HG03439 (cell line): ENCODE results near the gene IRGQ.

Source experiments
- ATAC-seq: cut with Tn5 transposase; IDR thresholded peaks from one replicate; pipeline ENCODE4 v1.9.1; 2021; ENCODE audit warnings: mild to moderate bottlenecking, moderate library complexity; ENCODE audit not compliant: unreplicated experiment

IRGQ gene

DNA sequence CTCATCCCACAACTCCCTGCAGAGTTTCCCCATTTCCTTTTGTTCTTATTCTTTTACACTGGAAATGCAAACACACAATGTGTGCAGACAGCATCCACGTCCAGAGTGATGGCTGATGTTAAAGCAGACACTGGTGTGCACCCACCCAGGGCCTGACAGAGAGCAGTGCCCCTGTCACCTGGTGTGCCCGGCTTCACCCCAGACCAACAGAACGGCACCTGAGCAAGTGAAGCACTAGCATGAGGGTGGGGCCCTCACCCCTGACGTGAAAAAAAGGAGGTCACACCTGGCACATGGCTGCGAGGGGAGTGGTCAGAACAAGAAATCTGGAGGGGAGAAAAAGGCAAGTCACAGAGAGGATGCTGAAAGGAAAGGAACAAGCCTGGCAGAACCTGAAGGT is 50.7 kb downstream of the IRGQ start:
- ATAC-seq, result no peak

DNA sequence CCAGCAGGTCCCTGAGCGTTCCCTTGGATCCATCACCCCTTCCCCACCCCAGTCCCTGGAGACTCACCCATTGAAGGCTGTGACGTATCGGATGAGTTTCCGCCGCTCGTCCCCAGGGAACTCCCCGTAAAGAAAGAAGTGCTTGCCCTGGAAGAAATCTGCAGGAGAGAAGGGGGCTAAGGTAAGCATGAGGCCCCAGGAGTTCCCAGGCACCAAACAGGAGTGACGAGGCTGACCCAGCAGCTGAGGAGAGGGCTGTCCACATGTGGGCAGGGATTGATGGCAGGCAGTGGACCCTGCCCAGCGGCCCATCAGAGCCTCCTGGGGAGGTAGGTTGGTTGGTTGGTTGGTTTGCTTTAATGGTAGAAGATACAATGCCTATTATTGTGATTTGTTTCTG is 51.9 kb downstream of the IRGQ start:
- no peak for ATAC-seq

DNA sequence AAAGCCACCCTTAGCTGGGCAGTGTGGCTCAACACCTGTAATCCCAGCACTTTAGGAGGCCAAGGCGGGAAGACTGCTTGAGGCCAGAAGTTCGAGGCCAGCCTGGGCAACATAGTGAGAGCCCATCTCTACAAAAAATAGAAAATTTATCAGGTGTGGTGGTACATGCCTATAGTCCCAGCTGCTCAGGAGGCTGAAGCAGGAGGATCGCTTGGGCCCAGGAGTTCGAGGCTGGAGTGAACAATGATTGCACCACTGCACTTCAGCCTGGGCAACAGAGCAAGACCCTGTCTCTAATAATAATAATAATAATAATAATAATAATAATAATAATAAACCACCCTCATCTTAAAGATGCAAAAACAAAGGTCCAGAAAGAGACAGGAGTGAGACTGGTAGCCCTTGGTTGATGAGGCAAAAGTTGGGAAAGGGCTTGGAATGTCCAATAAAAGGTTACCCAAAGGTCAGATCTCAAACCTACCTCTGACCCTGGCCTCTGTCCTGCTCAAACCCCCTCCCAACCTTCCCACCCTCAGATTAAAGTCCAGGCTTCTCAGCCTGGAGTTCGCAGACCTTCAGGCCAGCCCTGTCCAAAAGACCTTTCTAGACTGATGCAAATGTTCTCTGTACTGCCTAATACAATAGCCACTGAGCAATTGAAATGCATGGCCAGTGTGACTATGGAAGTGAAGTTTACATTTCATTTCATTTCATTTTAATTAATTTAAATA is 53.8 kb downstream of the IRGQ start:
- no peak for ATAC-seq

DNA sequence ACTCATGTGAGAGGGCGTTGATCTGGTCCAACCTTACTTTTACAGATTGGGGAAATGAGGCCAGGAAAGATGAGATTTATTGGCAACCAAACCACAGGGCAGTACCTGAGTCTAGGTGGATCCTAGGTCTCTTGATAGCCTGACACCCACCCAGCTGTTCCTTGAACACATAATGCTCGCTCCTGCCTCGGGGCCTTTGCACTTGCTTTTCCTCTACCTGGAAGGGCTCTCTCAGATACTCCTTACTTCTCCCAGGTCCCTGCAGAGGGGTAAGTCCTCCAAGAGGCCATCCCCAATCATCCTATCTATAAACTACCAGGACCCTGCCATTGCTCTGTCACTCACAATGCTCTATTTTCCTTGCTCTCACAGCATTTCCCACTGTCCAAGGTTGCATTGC is 55.6 kb downstream of the IRGQ start:
- ATAC-seq, result no peak

DNA sequence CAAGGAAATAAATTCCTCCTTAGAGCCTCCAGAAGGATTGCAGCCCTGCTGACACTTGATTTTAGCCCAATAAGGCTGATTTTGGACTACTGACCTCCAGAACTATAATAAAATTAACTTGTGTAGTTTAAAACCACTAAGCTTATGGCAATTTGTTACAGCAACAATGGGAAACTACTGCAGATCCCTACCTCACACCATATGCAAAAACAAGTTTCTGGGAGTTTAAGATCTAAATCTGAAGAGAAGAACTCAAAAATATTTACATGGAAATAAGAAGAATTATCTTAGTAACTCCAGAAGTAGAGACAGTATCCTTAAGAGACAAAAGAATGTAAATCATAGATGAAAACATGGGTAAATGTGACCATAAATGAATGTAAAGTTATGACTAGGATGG is 57.0 kb downstream of the IRGQ start:
- no peak for ATAC-seq

DNA sequence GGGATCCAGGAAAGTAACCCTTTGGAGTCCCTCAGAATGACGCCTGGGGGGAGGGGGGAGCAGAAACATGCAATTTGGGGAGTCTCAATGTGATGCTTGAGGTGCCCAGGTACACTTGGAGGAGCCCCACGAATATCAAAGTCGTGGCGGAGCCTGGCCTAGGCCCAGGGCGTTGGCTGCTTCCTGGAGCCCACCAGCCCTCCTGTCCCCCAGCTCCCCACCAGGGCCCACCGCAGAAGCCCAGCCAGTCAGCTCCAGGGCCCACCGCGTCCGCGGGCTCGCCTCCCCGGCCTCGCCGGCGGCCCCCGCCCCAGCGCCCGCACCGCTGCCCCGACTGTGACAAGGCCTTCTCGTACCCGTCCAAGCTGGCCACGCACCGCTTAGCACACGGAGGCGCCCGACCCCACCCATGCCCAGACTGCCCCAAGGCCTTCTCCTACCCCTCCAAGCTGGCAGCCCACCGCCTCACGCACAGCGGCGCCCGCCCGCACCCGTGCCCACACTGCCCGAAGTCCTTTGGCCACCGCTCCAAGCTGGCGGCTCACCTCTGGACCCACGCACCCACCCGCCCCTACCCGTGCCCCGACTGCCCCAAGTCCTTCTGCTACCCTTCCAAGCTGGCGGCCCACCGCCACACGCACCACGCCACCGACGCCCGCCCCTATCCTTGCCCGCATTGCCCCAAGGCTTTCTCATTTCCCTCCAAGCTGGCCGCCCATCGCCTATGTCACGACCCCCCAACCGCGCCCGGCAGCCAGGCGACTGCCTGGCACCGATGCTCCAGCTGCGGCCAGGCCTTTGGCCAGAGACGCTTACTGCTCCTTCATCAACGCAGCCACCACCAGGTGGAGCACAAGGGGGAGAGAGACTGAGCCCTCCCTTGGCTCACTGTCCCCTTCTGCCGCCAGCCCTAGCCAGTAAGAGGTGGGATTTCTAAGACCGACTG is 60.8 kb downstream of the IRGQ start:
- ATAC-seq, result no peak
